Liver (tissue), 9 donors: ENCODE measurements around the gene NDUFS3. TPM values are rescaled to one million over a fixed set of nuclear protein-coding genes. Genes with fewer than 3 reads are reported as not detected.

Experiments
- DNase-seq: peaks from one replicate; pipeline ENCODE4 v3.0.0-alpha.2; 2017; ENCODE audit warnings: low spot score
- H3K27ac ChIP-seq, 2 donors: one replicate each; pipeline ENCODE4 v1.7.0; 2013; ENCODE audit warnings: inconsistent platforms in 2 of 2, low read length in 2 of 2, control low read depth in 1 of 2, low read depth in 1 of 2, mild to moderate bottlenecking in 1 of 2
- H3K27me3 ChIP-seq, 4 donors: one replicate each; pipeline versions ENCODE4 v1.6.1 to v1.7.0; 2013; ENCODE audit warnings: low read length in 3 of 4, inconsistent platforms in 1 of 4, mild to moderate bottlenecking in 1 of 4, moderate library complexity in 1 of 4; ENCODE audit not compliant: control insufficient read depth in 4 of 4, insufficient read depth in 4 of 4
- H3K36me3 ChIP-seq, 4 donors: one replicate each; pipeline versions ENCODE4 v1.6.1 to v1.7.0; 2013; ENCODE audit warnings: low read length in 3 of 4, mild to moderate bottlenecking in 3 of 4, low read depth in 1 of 4, moderate library complexity in 1 of 4; ENCODE audit not compliant: control insufficient read depth in 4 of 4, insufficient read depth in 3 of 4
- H3K4me1 ChIP-seq, 4 donors: one replicate each; pipeline versions ENCODE4 v1.6.1 to v1.7.0; 2013; ENCODE audit warnings: low read length in 3 of 4, mild to moderate bottlenecking in 3 of 4, moderate library complexity in 1 of 4; ENCODE audit not compliant: control insufficient read depth in 4 of 4, insufficient read depth in 4 of 4
- H3K4me3 ChIP-seq, 3 donors: one replicate each; pipeline versions ENCODE4 v1.6.1 to v1.7.0; 2013; ENCODE audit warnings: low read length in 3 of 3, control low read depth in 1 of 3, low read depth in 1 of 3, mild to moderate bottlenecking in 1 of 3
- H3K9ac ChIP-seq, 2 donors: one replicate each; pipeline ENCODE4 v1.7.0; 2013; ENCODE audit warnings: low read length in 2 of 2, mild to moderate bottlenecking in 2 of 2, moderate library complexity in 2 of 2, control low read depth in 1 of 2, low read depth in 1 of 2
- H3K9me3 ChIP-seq, 4 donors: one replicate each; pipeline versions ENCODE4 v1.6.1 to v1.7.0; 2013; ENCODE audit warnings: low read length in 3 of 4; ENCODE audit not compliant: control insufficient read depth in 4 of 4
- EGR1 ChIP-seq, 2 donors: IDR thresholded peaks; 2 replicates each; pipeline ENCODE4 v1.6.1; 2016 to 2018; ENCODE audit warnings: antibody characterized with exemption in 2 of 2, low read depth in 2 of 2
- FOXA1 ChIP-seq: IDR thresholded peaks from 2 replicates; pipeline ENCODE4 v1.6.1; 2016; ENCODE audit warnings: antibody characterized with exemption
- FOXA2 ChIP-seq: IDR thresholded peaks from 2 replicates; pipeline ENCODE4 v1.6.1; 2016; ENCODE audit warnings: antibody characterized with exemption
- GABPA ChIP-seq, 2 donors: IDR thresholded peaks in 1 of 2; conservative IDR thresholded peaks in 1 of 2; 2 replicates each; pipeline ENCODE4 v1.6.1; 2016; ENCODE audit warnings: antibody characterized with exemption in 2 of 2, mild to moderate bottlenecking in 1 of 2, moderate library complexity in 1 of 2
- HNF4A ChIP-seq, 2 donors: conservative IDR thresholded peaks; 2 replicates each; pipeline ENCODE4 v1.6.1; 2016; ENCODE audit warnings: antibody characterized with exemption in 2 of 2, mild to moderate bottlenecking in 2 of 2
- HNF4G ChIP-seq: IDR thresholded peaks from 2 replicates; pipeline ENCODE4 v1.6.1; 2016; ENCODE audit warnings: antibody characterized with exemption
- JUND ChIP-seq, 2 donors: IDR thresholded peaks; 2 replicates each; pipeline ENCODE4 v1.6.1; 2016; ENCODE audit warnings: antibody characterized with exemption in 2 of 2
- NR2F2 ChIP-seq: IDR thresholded peaks from 2 replicates; pipeline ENCODE4 v1.6.1; 2016; ENCODE audit warnings: antibody characterized with exemption
- RAD21 ChIP-seq, 2 donors: IDR thresholded peaks; 2 replicates each; pipeline ENCODE4 v1.6.1; 2016; ENCODE audit warnings: antibody characterized with exemption in 2 of 2, mild to moderate bottlenecking in 2 of 2
- RXRA ChIP-seq, 2 donors: IDR thresholded peaks; 2 replicates each; pipeline ENCODE4 v1.6.1; 2017 to 2018; ENCODE audit warnings: antibody characterized with exemption in 2 of 2, mild to moderate bottlenecking in 1 of 2
- SP1 ChIP-seq: IDR thresholded peaks from 2 replicates; pipeline ENCODE4 v1.6.1; 2018; ENCODE audit warnings: antibody characterized with exemption, mild to moderate bottlenecking
- TAF1 ChIP-seq: conservative IDR thresholded peaks from 2 replicates; pipeline ENCODE4 v1.6.1; 2016; ENCODE audit warnings: antibody characterized with exemption, mild to moderate bottlenecking
- YY1 ChIP-seq: IDR thresholded peaks from 2 replicates; pipeline ENCODE4 v1.6.1; 2016; ENCODE audit warnings: antibody characterized with exemption, mild to moderate bottlenecking
- WGBS: extraction: QIAGEN DNeasy Blood & Tissue Kit; methylation state at CpG from one replicate; pipeline ENCODE4 v1.1.7; 2013; 5-methylcytosine and 5-hydroxymethylcytosine counted together
- polyA plus RNA-seq, 2 donors: library from polyadenylated mRNA; stranded (reverse) in 1 of 2; unstranded in 1 of 2; fragments of 200-250 nt in 1 of 2; fragments of >200 nt in 1 of 2; fragmentation: Nextera tagmentation in 1 of 2; extraction: Ambion mirVana in 1 of 2; gene quantifications; one replicate each; pipeline versions ENCODE4 v1.2.1 to v1.2.3, GENCODE V29; 2013 to 2015
- total RNA-seq, 2 donors: library from RNA; depleted of rRNA; stranded (reverse); fragments of >200 nt; gene quantifications; one replicate each; pipeline ENCODE4 v1.2.3, GENCODE V29; 2014
- TF ChIP-seq, protein P1 (sequence below): IDR thresholded peaks from 2 replicates; pipeline ENCODE4 v1.6.1; 2016; ENCODE audit warnings: antibody characterized with exemption, mild to moderate bottlenecking
- TF ChIP-seq, protein P2 (sequence below): IDR thresholded peaks from 2 replicates; pipeline ENCODE4 v1.6.1; 2016; ENCODE audit warnings: antibody characterized with exemption
- TF ChIP-seq, protein P3 (sequence below): IDR thresholded peaks from 2 replicates; pipeline ENCODE4 v1.6.1; 2016; ENCODE audit warnings: antibody characterized with exemption
- TF ChIP-seq, protein P4 (sequence below): IDR thresholded peaks from 2 replicates; pipeline ENCODE4 v1.6.1; 2016; ENCODE audit warnings: antibody characterized with exemption
- TF ChIP-seq, protein P5 (sequence below): fragments of 150-350 bp; IDR thresholded peaks from 2 replicates; pipeline ENCODE4 v1.5.1; 2017; ENCODE audit warnings: improper control_type of control experiment, low read depth, low read length; ENCODE audit not compliant: missing input control
- donor health status: healthy.
- donor health status: healthy.
- donor health status: healthy.
- donor health status: healthy.
- donor health status: healthy.

Gene NDUFS3
- total and polyA plus RNA-seq, 4 donors, result 43.8 to 101 (median 67.8) TPM

DNA sequence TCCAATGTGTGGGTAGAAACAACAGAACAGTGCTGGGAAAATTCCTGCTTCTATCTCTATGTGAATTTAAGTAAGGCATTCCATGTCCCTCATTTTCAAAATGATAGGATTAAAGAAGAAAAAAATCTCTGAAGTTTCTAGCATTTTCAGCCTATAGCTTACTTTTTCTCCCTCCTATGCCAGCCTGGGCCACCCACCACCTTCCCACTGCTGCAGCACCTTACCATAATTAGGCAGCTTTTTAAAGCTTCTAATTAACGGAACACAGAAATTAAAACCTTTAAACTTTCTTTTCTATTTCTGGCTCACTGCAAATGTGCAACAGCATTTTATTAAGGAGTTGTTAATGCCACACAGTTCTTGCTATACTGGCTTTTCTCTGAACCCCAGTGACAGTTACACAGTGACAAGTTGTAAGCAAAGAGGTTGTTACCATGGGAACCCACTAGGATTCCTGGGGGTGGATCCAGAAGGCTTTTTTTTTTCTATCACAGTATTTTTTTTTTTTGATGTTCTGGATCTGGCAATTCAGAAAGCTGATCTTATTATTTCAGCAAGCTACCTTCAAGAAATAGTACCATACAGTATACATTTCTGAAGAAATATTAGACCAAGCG, 46.2 kb upstream of the NDUFS3 start (continued):
- TF ChIP-seq, protein P1, sequence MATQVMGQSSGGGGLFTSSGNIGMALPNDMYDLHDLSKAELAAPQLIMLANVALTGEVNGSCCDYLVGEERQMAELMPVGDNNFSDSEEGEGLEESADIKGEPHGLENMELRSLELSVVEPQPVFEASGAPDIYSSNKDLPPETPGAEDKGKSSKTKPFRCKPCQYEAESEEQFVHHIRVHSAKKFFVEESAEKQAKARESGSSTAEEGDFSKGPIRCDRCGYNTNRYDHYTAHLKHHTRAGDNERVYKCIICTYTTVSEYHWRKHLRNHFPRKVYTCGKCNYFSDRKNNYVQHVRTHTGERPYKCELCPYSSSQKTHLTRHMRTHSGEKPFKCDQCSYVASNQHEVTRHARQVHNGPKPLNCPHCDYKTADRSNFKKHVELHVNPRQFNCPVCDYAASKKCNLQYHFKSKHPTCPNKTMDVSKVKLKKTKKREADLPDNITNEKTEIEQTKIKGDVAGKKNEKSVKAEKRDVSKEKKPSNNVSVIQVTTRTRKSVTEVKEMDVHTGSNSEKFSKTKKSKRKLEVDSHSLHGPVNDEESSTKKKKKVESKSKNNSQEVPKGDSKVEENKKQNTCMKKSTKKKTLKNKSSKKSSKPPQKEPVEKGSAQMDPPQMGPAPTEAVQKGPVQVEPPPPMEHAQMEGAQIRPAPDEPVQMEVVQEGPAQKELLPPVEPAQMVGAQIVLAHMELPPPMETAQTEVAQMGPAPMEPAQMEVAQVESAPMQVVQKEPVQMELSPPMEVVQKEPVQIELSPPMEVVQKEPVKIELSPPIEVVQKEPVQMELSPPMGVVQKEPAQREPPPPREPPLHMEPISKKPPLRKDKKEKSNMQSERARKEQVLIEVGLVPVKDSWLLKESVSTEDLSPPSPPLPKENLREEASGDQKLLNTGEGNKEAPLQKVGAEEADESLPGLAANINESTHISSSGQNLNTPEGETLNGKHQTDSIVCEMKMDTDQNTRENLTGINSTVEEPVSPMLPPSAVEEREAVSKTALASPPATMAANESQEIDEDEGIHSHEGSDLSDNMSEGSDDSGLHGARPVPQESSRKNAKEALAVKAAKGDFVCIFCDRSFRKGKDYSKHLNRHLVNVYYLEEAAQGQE, result no peak
- TF ChIP-seq, protein P2, sequence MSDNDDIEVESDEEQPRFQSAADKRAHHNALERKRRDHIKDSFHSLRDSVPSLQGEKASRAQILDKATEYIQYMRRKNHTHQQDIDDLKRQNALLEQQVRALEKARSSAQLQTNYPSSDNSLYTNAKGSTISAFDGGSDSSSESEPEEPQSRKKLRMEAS, result no peak
- TF ChIP-seq YY1 (no peak), NR2F2 (no peak)

DNA sequence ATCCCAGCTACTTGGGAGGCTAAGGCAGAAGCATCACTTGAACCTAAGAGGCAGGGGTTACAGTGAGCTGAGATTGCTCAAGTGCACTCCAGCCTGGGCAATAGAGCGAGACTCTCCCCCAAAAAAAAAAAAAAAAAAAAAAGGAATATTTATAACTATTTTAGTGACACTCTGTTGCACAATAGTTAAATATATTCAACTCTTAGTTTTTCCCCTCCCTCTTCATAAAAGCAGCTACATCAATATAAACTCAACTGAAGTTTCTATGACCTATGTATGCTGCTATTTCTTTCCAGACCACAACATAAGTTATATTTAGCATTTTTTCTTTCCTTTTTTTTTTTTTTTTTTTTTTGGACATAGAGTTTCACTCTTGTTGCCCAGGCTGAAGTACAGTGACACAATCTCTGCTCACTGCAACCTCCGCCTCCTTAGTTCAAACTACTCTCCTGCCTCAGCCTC, 45.2 kb upstream of the NDUFS3 start:
- no peak for DNase-seq
- no peak overlapping the region for H3K27ac ChIP-seq
- H3K9me3 ChIP-seq, result no peaks in the 10 kb centered on the region
- no peaks in the 10 kb centered on the region for H3K36me3 ChIP-seq
- peaks cover 14 to 20% (median 17%) of the 10 kb centered on the region in 4 donors for H3K4me1 ChIP-seq
- 80% methylated on average over 2 of the region's 2 CpGs for WGBS
- no peak overlapping the region for H3K9ac ChIP-seq
- no peaks in the 10 kb centered on the region for H3K27me3 ChIP-seq
- TF ChIP-seq GABPA (IDR thresholded peaks at IDR 0.05 in 1 of 2, conservative IDR thresholded peaks at IDR 0.05 in 1 of 2), result no peak
- TF ChIP-seq NR2F2, result no peak
- no peak for TF ChIP-seq FOXA2
- TF ChIP-seq, protein P1, result no peak
- TF ChIP-seq SP1, result no peak
- TF ChIP-seq FOXA1, result no peak
- TF ChIP-seq RAD21 (IDR thresholded peaks at IDR 0.05), result no peak
- TF ChIP-seq RXRA (IDR thresholded peaks at IDR 0.05), result no peak
- TF ChIP-seq, protein P3, sequence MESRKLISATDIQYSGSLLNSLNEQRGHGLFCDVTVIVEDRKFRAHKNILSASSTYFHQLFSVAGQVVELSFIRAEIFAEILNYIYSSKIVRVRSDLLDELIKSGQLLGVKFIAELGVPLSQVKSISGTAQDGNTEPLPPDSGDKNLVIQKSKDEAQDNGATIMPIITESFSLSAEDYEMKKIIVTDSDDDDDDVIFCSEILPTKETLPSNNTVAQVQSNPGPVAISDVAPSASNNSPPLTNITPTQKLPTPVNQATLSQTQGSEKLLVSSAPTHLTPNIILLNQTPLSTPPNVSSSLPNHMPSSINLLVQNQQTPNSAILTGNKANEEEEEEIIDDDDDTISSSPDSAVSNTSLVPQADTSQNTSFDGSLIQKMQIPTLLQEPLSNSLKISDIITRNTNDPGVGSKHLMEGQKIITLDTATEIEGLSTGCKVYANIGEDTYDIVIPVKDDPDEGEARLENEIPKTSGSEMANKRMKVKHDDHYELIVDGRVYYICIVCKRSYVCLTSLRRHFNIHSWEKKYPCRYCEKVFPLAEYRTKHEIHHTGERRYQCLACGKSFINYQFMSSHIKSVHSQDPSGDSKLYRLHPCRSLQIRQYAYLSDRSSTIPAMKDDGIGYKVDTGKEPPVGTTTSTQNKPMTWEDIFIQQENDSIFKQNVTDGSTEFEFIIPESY, result no peak
- TF ChIP-seq, protein P4, sequence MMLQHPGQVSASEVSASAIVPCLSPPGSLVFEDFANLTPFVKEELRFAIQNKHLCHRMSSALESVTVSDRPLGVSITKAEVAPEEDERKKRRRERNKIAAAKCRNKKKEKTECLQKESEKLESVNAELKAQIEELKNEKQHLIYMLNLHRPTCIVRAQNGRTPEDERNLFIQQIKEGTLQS, result no peak
- no peak for TF ChIP-seq TAF1
- TF ChIP-seq YY1, result no peak
- TF ChIP-seq, protein P5, sequence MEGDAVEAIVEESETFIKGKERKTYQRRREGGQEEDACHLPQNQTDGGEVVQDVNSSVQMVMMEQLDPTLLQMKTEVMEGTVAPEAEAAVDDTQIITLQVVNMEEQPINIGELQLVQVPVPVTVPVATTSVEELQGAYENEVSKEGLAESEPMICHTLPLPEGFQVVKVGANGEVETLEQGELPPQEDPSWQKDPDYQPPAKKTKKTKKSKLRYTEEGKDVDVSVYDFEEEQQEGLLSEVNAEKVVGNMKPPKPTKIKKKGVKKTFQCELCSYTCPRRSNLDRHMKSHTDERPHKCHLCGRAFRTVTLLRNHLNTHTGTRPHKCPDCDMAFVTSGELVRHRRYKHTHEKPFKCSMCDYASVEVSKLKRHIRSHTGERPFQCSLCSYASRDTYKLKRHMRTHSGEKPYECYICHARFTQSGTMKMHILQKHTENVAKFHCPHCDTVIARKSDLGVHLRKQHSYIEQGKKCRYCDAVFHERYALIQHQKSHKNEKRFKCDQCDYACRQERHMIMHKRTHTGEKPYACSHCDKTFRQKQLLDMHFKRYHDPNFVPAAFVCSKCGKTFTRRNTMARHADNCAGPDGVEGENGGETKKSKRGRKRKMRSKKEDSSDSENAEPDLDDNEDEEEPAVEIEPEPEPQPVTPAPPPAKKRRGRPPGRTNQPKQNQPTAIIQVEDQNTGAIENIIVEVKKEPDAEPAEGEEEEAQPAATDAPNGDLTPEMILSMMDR, result no peak
- TF ChIP-seq EGR1 (IDR thresholded peaks at IDR 0.05; ENCODE audit: low read depth in 2 of 2), result no peak
- TF ChIP-seq HNF4A (conservative IDR thresholded peaks at IDR 0.05), result no peak
- no peak for TF ChIP-seq HNF4G
- TF ChIP-seq, protein P2, result no peak
- no peak for TF ChIP-seq JUND (IDR thresholded peaks at IDR 0.05)
- H3K4me3 ChIP-seq, result no peak overlapping the region
